GM12878 (cell line): Measurements from ENCODE around the gene FAM229B.

ENCODE experiments used
- CTCF ChIP-seq, 3 experiments: IDR thresholded peaks in 2 of 3; conservative IDR thresholded peaks in 1 of 3; 2 replicates each; pipeline ENCODE4 v1.5.1; 2011; ENCODE audit warnings: low read depth in 3 of 3, low read length in 3 of 3, mild to moderate bottlenecking in 3 of 3, control low read depth in 2 of 3, moderate library complexity in 2 of 3, inconsistent platforms in 1 of 3, mixed read lengths in 1 of 3; ENCODE audit not compliant: control insufficient read depth in 2 of 3, insufficient read depth in 1 of 3; ENCODE audit errors: extremely low read depth in 1 of 3
- ELK1 ChIP-seq: IDR thresholded peaks from 2 replicates; pipeline ENCODE4 v1.6.1; 2012; ENCODE audit warnings: low read depth, low read length, improper control_type of control experiment
- JUND ChIP-seq: IDR thresholded peaks from 2 replicates; pipeline ENCODE4 v1.6.1; 2012; ENCODE audit warnings: low read depth, mild to moderate bottlenecking, low read length, improper control_type of control experiment, moderate library complexity
- MYC ChIP-seq: IDR thresholded peaks from 2 replicates; pipeline ENCODE4 v1.6.1; 2011; ENCODE audit warnings: mild to moderate bottlenecking, low read length, moderate library complexity, inconsistent platforms; ENCODE audit not compliant: insufficient read depth, insufficient replicate concordance, insufficient read length, severe bottlenecking
- NFIC ChIP-seq: IDR thresholded peaks from 2 replicates; pipeline ENCODE4 v1.6.1; 2012; ENCODE audit warnings: low read depth, mild to moderate bottlenecking, inconsistent platforms, low read length, moderate library complexity
- RELA ChIP-seq: fragments of 450-650 bp; IDR thresholded peaks from 2 replicates; pipeline ENCODE4 v1.8.0; 2014; ENCODE audit warnings: borderline replicate concordance; ENCODE audit not compliant: partially characterized antibody

GRCh38 chr6:112118034-112118433, 30.6 kb downstream of the FAM229B start:
- TF ChIP-seq CTCF (IDR thresholded peaks at IDR 0.05 in 2 of 3, conservative IDR thresholded peaks at IDR 0.05 in 1 of 3; ENCODE audit: control insufficient read depth in 2 of 3, extremely low read depth in 1 of 3, insufficient read depth in 1 of 3, low read depth in 3 of 3, low read length in 3 of 3) (no peak), ELK1 (no peak), MYC (no peak), NFIC (no peak), JUND (no peak), RELA (no peak)
